ENCODE data around the gene FOCAD.

GRCh38 chr9:20728493-20729220 lies 44.6 kb downstream of the FOCAD start:
- TF ChIP-seq CTCF (IDR thresholded peaks at IDR 0.05; ENCODE audit: low read depth, low read length, poor library complexity, severe bottlenecking) = no peak
- no peak for TF ChIP-seq EZH2phosphoT487 (IDR thresholded peaks at IDR 0.05; ENCODE audit: borderline replicate concordance, low read length)

Measured in DOHH2 (cell line).